Hepatocyte (in vitro differentiated cells): Measurements from ENCODE around the gene SPDYE2B.
"Not testable (repeated sequence)": the region's sequence is repeated elsewhere in the genome, so short reads cannot be mapped to it uniquely, and the experiment has no call there.

Experiments
- EZH2 ChIP-seq: fragments of 200-600 bp; sonication (generic); IDR thresholded peaks from 2 replicates; pipeline ENCODE4 v1.6.1; 2016; ENCODE audit warnings: antibody characterized with exemption, mild to moderate bottlenecking, borderline replicate concordance
- TF ChIP-seq, protein P1 (sequence below): fragments of 200-600 bp; sonication (generic); IDR thresholded peaks from 2 replicates; pipeline ENCODE4 v1.5.1; 2016; ENCODE audit warnings: antibody characterized with exemption, mild to moderate bottlenecking; ENCODE audit not compliant: poor library complexity

GRCh38 chr7:102615930-102616329 lies 34.2 kb upstream of the SPDYE2B start:
- TF ChIP-seq, protein P1, sequence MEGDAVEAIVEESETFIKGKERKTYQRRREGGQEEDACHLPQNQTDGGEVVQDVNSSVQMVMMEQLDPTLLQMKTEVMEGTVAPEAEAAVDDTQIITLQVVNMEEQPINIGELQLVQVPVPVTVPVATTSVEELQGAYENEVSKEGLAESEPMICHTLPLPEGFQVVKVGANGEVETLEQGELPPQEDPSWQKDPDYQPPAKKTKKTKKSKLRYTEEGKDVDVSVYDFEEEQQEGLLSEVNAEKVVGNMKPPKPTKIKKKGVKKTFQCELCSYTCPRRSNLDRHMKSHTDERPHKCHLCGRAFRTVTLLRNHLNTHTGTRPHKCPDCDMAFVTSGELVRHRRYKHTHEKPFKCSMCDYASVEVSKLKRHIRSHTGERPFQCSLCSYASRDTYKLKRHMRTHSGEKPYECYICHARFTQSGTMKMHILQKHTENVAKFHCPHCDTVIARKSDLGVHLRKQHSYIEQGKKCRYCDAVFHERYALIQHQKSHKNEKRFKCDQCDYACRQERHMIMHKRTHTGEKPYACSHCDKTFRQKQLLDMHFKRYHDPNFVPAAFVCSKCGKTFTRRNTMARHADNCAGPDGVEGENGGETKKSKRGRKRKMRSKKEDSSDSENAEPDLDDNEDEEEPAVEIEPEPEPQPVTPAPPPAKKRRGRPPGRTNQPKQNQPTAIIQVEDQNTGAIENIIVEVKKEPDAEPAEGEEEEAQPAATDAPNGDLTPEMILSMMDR: not testable (repeated sequence)
- not testable (repeated sequence) for TF ChIP-seq EZH2
